GM12878 (cell line): ENCODE measurements around the gene SEPTIN7. TPM values are rescaled to one million over a fixed set of nuclear protein-coding genes. Genes with fewer than 3 reads are reported as not detected.

Source experiments
- ATAC-seq: fragments of 200-7000 bp; cut with Tn5 transposase; 3 replicates; pipeline ENCODE4 v1.9.1; 2020; ENCODE audit warnings: mild to moderate bottlenecking, moderate library complexity
- BruUV-seq: library from RNA; stranded (reverse); fragments of 400-500 nt; replicated peaks from 2 replicates; lab custom pipeline; 2021; lab: Mats Ljungman, UMichigan
- CTCF ChIA-PET: fragments of 300-600 bp; sonication (Branson Sonifier 250); formaldehyde crosslinking; extraction: SDS; loops from one replicate; lab custom pipeline; 2021; ENCODE audit warnings: inconsistent platforms; lab: Yijun Ruan, JAX
- POLR2A ChIA-PET: fragments of 350-600 bp; formaldehyde crosslinking; extraction: SDS; loops from one replicate; lab custom pipeline; 2021; ENCODE audit warnings: inconsistent platforms; lab: Charles Lee
- RAD21 ChIA-PET: fragments of 300-600 bp; sonication (Branson Sonifier 250); formaldehyde crosslinking; loops from one replicate; lab custom pipeline; 2023; ENCODE audit warnings: antibody characterized with exemption; ENCODE audit not compliant: unreplicated experiment; lab: Charles Lee
- SMC1A ChIA-PET: fragments of 300-600 bp; sonication (Branson Sonifier 250); formaldehyde crosslinking; loops from one replicate; lab custom pipeline; 2023; ENCODE audit not compliant: unreplicated experiment, uncharacterized antibody; lab: Charles Lee
- DNase-seq: peaks from one replicate; pipeline ENCODE4 v3.0.0-alpha.2; 2011; ENCODE audit warnings: low read depth, low spot score
- FAIRE-seq: peaks from 3 replicates; lab custom pipeline; 2011; peaks lifted over from hg19 to GRCh38; lab: Jason Lieb, UNC
- H2AFZ ChIP-seq: 2 replicates; pipeline ENCODE4 v1.6.0; 2011; ENCODE audit warnings: low read depth, low read length, control low read depth; ENCODE audit not compliant: control insufficient read depth
- H3K27ac ChIP-seq: 2 replicates; pipeline ENCODE4 v1.5.1; 2011; ENCODE audit warnings: control low read depth; ENCODE audit not compliant: control insufficient read depth, insufficient read depth
- H3K27me3 ChIP-seq, 2 experiments: replicated peaks in 1 of 2; 2 replicates each; pipeline versions ENCODE4 v1.6.0 to v1.6.1; 2011; ENCODE audit warnings: low read length in 1 of 2; ENCODE audit not compliant: control insufficient read depth in 2 of 2, insufficient read depth in 2 of 2
- H3K36me3 ChIP-seq, 2 experiments: 2 replicates each; pipeline ENCODE4 v1.5.1; 2011; ENCODE audit warnings: low read length in 1 of 2; ENCODE audit not compliant: control insufficient read depth in 2 of 2, insufficient read depth in 2 of 2
- H3K4me1 ChIP-seq: 2 replicates; pipeline ENCODE4 v1.6.1; 2011; ENCODE audit warnings: mild to moderate bottlenecking, low read length, moderate library complexity, mixed read lengths; ENCODE audit not compliant: control insufficient read depth, insufficient read depth
- H3K4me2 ChIP-seq: 2 replicates; pipeline ENCODE4 v1.6.0; 2011; ENCODE audit warnings: control low read depth; ENCODE audit not compliant: control insufficient read depth, insufficient read depth
- H3K4me3 ChIP-seq: fragments of 200-600 bp; sonication (generic); 2 replicates; pipeline ENCODE4 v1.5.1; 2016
- H3K79me2 ChIP-seq: 2 replicates; pipeline ENCODE4 v1.6.0; 2011; ENCODE audit warnings: low read length; ENCODE audit not compliant: control insufficient read depth, insufficient read depth
- H3K9ac ChIP-seq: 2 replicates; pipeline ENCODE4 v1.8.0; 2011; ENCODE audit warnings: low read length, control low read depth, mixed read lengths; ENCODE audit not compliant: control insufficient read depth, insufficient read depth
- H3K9me3 ChIP-seq: replicated peaks from 3 replicates; pipeline ENCODE4 v1.5.1; 2011; ENCODE audit warnings: mild to moderate bottlenecking, low read length; ENCODE audit not compliant: control insufficient read depth, insufficient read depth
- H4K20me1 ChIP-seq: 2 replicates; pipeline ENCODE4 v1.6.0; 2011; ENCODE audit not compliant: control insufficient read depth, insufficient read depth
- CREM ChIP-seq: IDR thresholded peaks from 2 replicates; pipeline ENCODE4 v1.6.1; 2014; ENCODE audit warnings: antibody characterized with exemption, low read depth
- EED ChIP-seq: sonication (generic); IDR thresholded peaks from 2 replicates; pipeline ENCODE4 v1.6.1; 2016; ENCODE audit warnings: antibody characterized with exemption, low read depth
- ESRRA ChIP-seq: IDR thresholded peaks from 2 replicates; pipeline ENCODE4 v1.6.1; 2012; ENCODE audit warnings: mild to moderate bottlenecking, low read length, improper control_type of control experiment
- KAT2A ChIP-seq: conservative IDR thresholded peaks from 2 replicates; pipeline ENCODE4 v1.6.1; 2011; ENCODE audit warnings: low read depth, low read length; ENCODE audit not compliant: control insufficient read depth
- MTA3 ChIP-seq: IDR thresholded peaks from 2 replicates; pipeline ENCODE4 v1.6.1; 2012; ENCODE audit warnings: low read length, inconsistent platforms, borderline replicate concordance
- PML ChIP-seq: IDR thresholded peaks from 2 replicates; pipeline ENCODE4 v1.6.1; 2012; ENCODE audit warnings: low read length, inconsistent platforms
- PRDM15 ChIP-seq: fragments of 450-650 bp; formaldehyde crosslinking; IDR thresholded peaks from 2 replicates; pipeline ENCODE4 v1.4.0; 2020; ENCODE audit warnings: mild to moderate bottlenecking, moderate library complexity
- RCOR1 ChIP-seq: conservative IDR thresholded peaks from 2 replicates; pipeline ENCODE4 v1.6.1; 2012; ENCODE audit warnings: low read depth, low read length, improper control_type of control experiment
- SUPT20H ChIP-seq: IDR thresholded peaks from 2 replicates; pipeline ENCODE4 v1.6.1; 2011; ENCODE audit warnings: low read depth, mild to moderate bottlenecking, low read length, moderate library complexity, borderline replicate concordance; ENCODE audit not compliant: control insufficient read depth
- WGBS: methylation state at CpG from one replicate; pipeline ENCODE4 v1.1.6; 2016; ENCODE audit warnings: low lambda C conversion rate; ENCODE audit not compliant: insufficient replicate concordance, insufficient coverage; ENCODE audit errors: missing lambda C conversion rate; 5-methylcytosine and 5-hydroxymethylcytosine counted together
- in situ Hi-C: fragments of 300-500 bp; cut with MboI; formaldehyde crosslinking; loops from 9 replicates; pipeline ENCODE4 v1.14.3; 2018; ENCODE audit warnings: mixed read lengths
- intact Hi-C: fragments of 100-400 bp; cut with micrococcal nuclease; formaldehyde crosslinking; loops from one replicate; pipeline ENCODE4 v1.14.2; 2022; ENCODE audit not compliant: unreplicated experiment
- polyA plus RNA-seq, 11 experiments: library from polyadenylated mRNA; depleted of rRNA in 4 of 11; unstranded in 6 of 11; stranded (reverse) in 5 of 11; fragments of >200 nt; fragmentation: Nextera tagmentation in 4 of 11; fragmentation: Illumina TruSeq in 1 of 11; extraction: Ambion mirVana in 4 of 11; extraction: Trizol in 1 of 11; gene quantifications; 1 replicate in 1 of 11; 2 replicates in 10 of 11; pipeline versions ENCODE4 v1.2.1 to v1.2.3, GENCODE V29; 2011 to 2016; ENCODE audit warnings: inconsistent platforms in 2 of 11, missing spikeins in 2 of 11, low read depth in 1 of 11
- total RNA-seq, 4 experiments: library from RNA; depleted of rRNA in 3 of 4; stranded (reverse); fragments of >200 nt in 3 of 4; fragmentation: Illumina TruSeq in 1 of 4; extraction: Trizol in 1 of 4; gene quantifications; 2 replicates each; pipeline versions ENCODE4 v1.2.1 to v1.2.3, GENCODE V29; 2013 to 2021

SEPTIN7 gene
- total and polyA plus RNA-seq, 10 of the 15 experiments (the other 5 are each of a cell fraction or from before 2014, with no cell fraction given): 176 to 787 (median 437) TPM

GRCh38 chr7:35825974-35826373 lies 25.1 kb downstream of the SEPTIN7 start (continued):
- no peak for TF ChIP-seq MTA3
- no peak for TF ChIP-seq PRDM15 (CRISPR knock-in tag)
- TF ChIP-seq CREM: no peak

- Histone ChIP-seq H4K20me1 (peaks cover 3% of the 10 kb centered on the region; the same call in 1 of the 2 replicates), H3K27ac (no peak overlapping the region), H3K9me3 (peaks cover 4% of the 10 kb centered on the region; the same call in 2 of the 3 replicates), H3K79me2 (peaks cover 96% of the 10 kb centered on the region), H3K4me1 (no peaks in the 10 kb centered on the region), H3K4me2 (no peak overlapping the region), H3K9ac (no peak overlapping the region), H3K27me3 (no peaks in the 10 kb centered on the region), H2AFZ (no peak overlapping the region), H3K36me3 (peaks cover 2 to 3% of the 10 kb centered on the region in 2 experiments; a peak in 2 of 4 replicates), H3K4me3 (no peak overlapping the region)
- DNase-seq (no peak), ATAC-seq (no peak), FAIRE-seq (no peak)
- in situ Hi-C loops (no loop called here), intact Hi-C loops (no loop called here)
- CTCF ChIA-PET: no interaction called here
- POLR2A ChIA-PET: no interaction called here
- SMC1A ChIA-PET: interaction anchor here (2.8 kb wide), 1 partner anchor 8 kb away, joined by 14 read pairs; no protein-coding TSS in a partner anchor
- TF ChIP-seq KAT2A (no peak), PML (no peak), EED (no peak), ESRRA (no peak), RCOR1 (no peak), SUPT20H (no peak)
- no TSS peak for BruUV-seq
- RAD21 ChIA-PET: interaction anchor here (1.9 kb wide), 1 partner anchor 102 kb away, joined by 4 read pairs; no protein-coding TSS in a partner anchor
- WGBS: 95% methylated on average over 4 of the region's 4 CpGs
Measured at GRCh38 chr7:35826751-35827150, 25.9 kb downstream of the SEPTIN7 start.
